Measurements from ENCODE around the gene TTBK1. TPM values are rescaled to one million over a fixed set of nuclear protein-coding genes. Genes with fewer than 3 reads are reported as not detected.
"Not testable (repeated sequence)": the region's sequence is repeated elsewhere in the genome, so short reads cannot be mapped to it uniquely, and the experiment has no call there.

Gene TTBK1
- total and polyA plus RNA-seq, 2 donors (not counting 1 experiment from before 2014, with no cell fraction given): 0.07 TPM; not detected in 1

DNA sequence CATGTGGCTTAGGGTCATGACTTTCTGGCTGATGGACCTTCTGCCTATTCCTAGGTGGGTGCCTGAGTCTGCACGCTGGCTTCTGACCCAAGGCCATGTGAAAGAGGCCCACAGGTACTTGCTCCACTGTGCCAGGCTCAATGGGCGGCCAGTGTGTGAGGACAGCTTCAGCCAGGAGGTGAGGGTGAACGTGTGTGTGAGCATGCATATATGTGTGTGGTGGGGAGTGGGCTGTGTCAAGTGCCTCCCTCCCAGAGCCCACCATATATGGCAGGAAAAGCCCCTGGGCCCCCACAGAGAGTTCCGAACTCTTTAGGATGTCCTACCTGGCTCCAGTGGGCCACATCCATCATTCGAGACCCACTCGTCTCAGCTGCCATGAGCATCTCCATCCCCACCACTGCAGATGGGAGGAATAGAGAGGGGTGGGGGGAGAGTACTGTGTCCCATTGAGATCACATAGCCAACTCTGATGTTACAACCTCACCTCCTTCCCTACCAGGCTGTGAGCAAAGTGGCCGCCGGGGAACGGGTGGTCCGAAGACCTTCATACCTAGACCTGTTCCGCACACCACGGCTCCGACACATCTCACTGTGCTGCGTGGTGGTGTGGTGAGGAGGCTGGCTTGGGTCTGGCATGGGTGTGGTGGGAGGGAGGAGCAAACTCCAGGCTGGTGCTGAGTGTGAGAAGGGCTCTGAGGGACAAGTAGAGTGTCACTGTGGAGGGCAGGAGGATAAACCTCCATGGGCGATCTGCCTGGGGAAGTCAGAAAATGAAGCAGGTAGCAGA, 58.0 kb downstream of the TTBK1 start:
- no peak overlapping the region for H3K4me3 Mint-ChIP-seq

DNA sequence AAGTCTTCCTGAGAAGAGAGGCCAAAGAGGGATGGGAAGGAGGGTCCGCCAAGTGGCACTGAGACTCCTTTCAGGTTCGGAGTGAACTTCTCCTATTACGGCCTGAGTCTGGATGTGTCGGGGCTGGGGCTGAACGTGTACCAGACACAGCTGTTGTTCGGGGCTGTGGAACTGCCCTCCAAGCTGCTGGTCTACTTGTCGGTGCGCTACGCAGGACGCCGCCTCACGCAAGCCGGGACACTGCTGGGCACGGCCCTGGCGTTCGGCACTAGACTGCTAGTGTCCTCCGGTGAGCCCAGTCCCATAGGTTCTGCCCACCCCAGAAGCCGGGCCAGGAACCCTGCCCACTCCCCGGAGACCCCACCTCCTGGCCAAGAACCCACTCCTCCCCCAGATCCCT, 58.8 kb downstream of the TTBK1 start:
- no peak for TF ChIP-seq EZH2 (IDR thresholded peaks at IDR 0.05; ENCODE audit: borderline replicate concordance, insufficient read depth, low read depth, low read length, poor library complexity, severe bottlenecking)
- TF ChIP-seq, protein P1, sequence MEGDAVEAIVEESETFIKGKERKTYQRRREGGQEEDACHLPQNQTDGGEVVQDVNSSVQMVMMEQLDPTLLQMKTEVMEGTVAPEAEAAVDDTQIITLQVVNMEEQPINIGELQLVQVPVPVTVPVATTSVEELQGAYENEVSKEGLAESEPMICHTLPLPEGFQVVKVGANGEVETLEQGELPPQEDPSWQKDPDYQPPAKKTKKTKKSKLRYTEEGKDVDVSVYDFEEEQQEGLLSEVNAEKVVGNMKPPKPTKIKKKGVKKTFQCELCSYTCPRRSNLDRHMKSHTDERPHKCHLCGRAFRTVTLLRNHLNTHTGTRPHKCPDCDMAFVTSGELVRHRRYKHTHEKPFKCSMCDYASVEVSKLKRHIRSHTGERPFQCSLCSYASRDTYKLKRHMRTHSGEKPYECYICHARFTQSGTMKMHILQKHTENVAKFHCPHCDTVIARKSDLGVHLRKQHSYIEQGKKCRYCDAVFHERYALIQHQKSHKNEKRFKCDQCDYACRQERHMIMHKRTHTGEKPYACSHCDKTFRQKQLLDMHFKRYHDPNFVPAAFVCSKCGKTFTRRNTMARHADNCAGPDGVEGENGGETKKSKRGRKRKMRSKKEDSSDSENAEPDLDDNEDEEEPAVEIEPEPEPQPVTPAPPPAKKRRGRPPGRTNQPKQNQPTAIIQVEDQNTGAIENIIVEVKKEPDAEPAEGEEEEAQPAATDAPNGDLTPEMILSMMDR (IDR thresholded peaks at IDR 0.05): no peak
- Mint-ChIP-seq H3K27me3 (peaks cover 6% of the 10 kb centered on the region), H3K9me3 (ENCODE audit: insufficient read depth) (no peaks in the 10 kb centered on the region), H3K4me3 (no peak overlapping the region), H3K4me1 (peaks cover 4% of the 10 kb centered on the region), H3K27ac (no peak overlapping the region)
- Histone ChIP-seq H4K20me1 (ENCODE audit: control insufficient read depth, insufficient read depth, low read length, poor library complexity, severe bottlenecking) (no peaks in the 10 kb centered on the region), H3K9me3 (ENCODE audit: control extremely low read depth in 1 of 3, control insufficient read depth in 2 of 3, insufficient read depth in 1 of 3, low read length in 2 of 3) (no peaks in the 10 kb centered on the region), H3K4me1 (ENCODE audit: control insufficient read depth in 2 of 2, insufficient read depth in 2 of 2, low read length in 2 of 2) (no peaks in the 10 kb centered on the region), H3K79me2 (ENCODE audit: control insufficient read depth, insufficient read depth, low read length) (no peaks in the 10 kb centered on the region), H3K36me3 (replicated peaks in 1 of 2; ENCODE audit: control extremely low read depth in 1 of 2, control insufficient read depth in 1 of 2, extremely low read depth in 1 of 2, insufficient read depth in 2 of 2, low read length in 1 of 2) (peaks cover 0 to 2% of the 10 kb centered on the region in 2 experiments), H2AFZ (ENCODE audit: insufficient read depth, low read depth, low read length, poor library complexity, severe bottlenecking) (no peak overlapping the region), H3K27ac (ENCODE audit: low read length in 2 of 2) (no peak overlapping the region), H3K4me2 (replicated peaks; ENCODE audit: low read depth, low read length, poor library complexity, severe bottlenecking) (no peak overlapping the region), H3K27me3 (replicated peaks in 1 of 4; ENCODE audit: control extremely low read depth in 1 of 4, control insufficient read depth in 3 of 4, insufficient read depth in 4 of 4, low read length in 3 of 4) (peaks cover 0 to 11% (median 0%) of the 10 kb centered on the region in 4 experiments), H3K4me3 (ENCODE audit: control extremely low read depth in 1 of 5, extremely low read depth in 1 of 5, insufficient read depth in 1 of 5, low read depth in 2 of 5, low read length in 4 of 5) (no peak overlapping the region), H3K9ac (ENCODE audit: low read length) (no peak overlapping the region)
- ATAC-seq (ENCODE audit: low read depth) (no peak), DNase-seq (no peak)
- CTCF ChIA-PET: no interaction called here
- intact Hi-C loops (cut with micrococcal nuclease): no loop called here
- WGBS (ENCODE audit: insufficient coverage): 92% methylated on average over 19 of the region's 19 CpGs
- POLR2A ChIA-PET: no interaction called here

More for the DNA sequence above, 58.0 kb downstream of the TTBK1 start:
- CTCF ChIA-PET: no interaction called here
- Histone ChIP-seq H2AFZ (ENCODE audit: insufficient read depth, low read depth, low read length, poor library complexity, severe bottlenecking) (no peak overlapping the region), H3K4me2 (replicated peaks; ENCODE audit: low read depth, low read length, poor library complexity, severe bottlenecking) (no peak overlapping the region), H3K79me2 (ENCODE audit: control insufficient read depth, insufficient read depth, low read length) (no peaks in the 10 kb centered on the region), H3K27me3 (replicated peaks in 1 of 4; ENCODE audit: control extremely low read depth in 1 of 4, control insufficient read depth in 3 of 4, insufficient read depth in 4 of 4, low read length in 3 of 4) (peaks cover 0 to 16% (median 0%) of the 10 kb centered on the region in 4 experiments), H3K9me3 (ENCODE audit: control extremely low read depth in 1 of 3, control insufficient read depth in 2 of 3, insufficient read depth in 1 of 3, low read length in 2 of 3) (no peaks in the 10 kb centered on the region), H3K4me3 (ENCODE audit: control extremely low read depth in 1 of 5, extremely low read depth in 1 of 5, insufficient read depth in 1 of 5, low read depth in 2 of 5, low read length in 4 of 5) (no peak overlapping the region), H3K27ac (ENCODE audit: low read length in 2 of 2) (no peak overlapping the region), H3K4me1 (ENCODE audit: control insufficient read depth in 2 of 2, insufficient read depth in 2 of 2, low read length in 2 of 2) (no peaks in the 10 kb centered on the region), H3K36me3 (replicated peaks in 1 of 2; ENCODE audit: control extremely low read depth in 1 of 2, control insufficient read depth in 1 of 2, extremely low read depth in 1 of 2, insufficient read depth in 2 of 2, low read length in 1 of 2) (peaks cover 0 to 2% of the 10 kb centered on the region in 2 experiments), H4K20me1 (ENCODE audit: control insufficient read depth, insufficient read depth, low read length, poor library complexity, severe bottlenecking) (no peaks in the 10 kb centered on the region), H3K9ac (ENCODE audit: low read length) (no peak overlapping the region)
- no peak overlapping the region for H3K27ac Mint-ChIP-seq
- intact Hi-C loops (cut with micrococcal nuclease): no loop called here
- POLR2A ChIA-PET: no interaction called here
- DNase-seq (no peak), ATAC-seq (ENCODE audit: low read depth) (no peak)
- WGBS (ENCODE audit: insufficient coverage): 78% methylated on average over 4 of the region's 15 CpGs
- H3K9me3 Mint-ChIP-seq (ENCODE audit: insufficient read depth): no peaks in the 10 kb centered on the region
- H3K27me3 Mint-ChIP-seq: peaks cover 14% of the 10 kb centered on the region
- peaks cover 4% of the 10 kb centered on the region for H3K4me1 Mint-ChIP-seq
- TF ChIP-seq EZH2 (IDR thresholded peaks at IDR 0.05; ENCODE audit: borderline replicate concordance, insufficient read depth, low read depth, low read length, poor library complexity, severe bottlenecking): no peak
- TF ChIP-seq, protein P1 (IDR thresholded peaks at IDR 0.05): no peak

- H3K4me3 Mint-ChIP-seq; H3K9me3 ChIP-seq (ENCODE audit: control extremely low read depth in 1 of 3, control insufficient read depth in 2 of 3, insufficient read depth in 1 of 3, low read length in 2 of 3); ATAC-seq (ENCODE audit: low read depth); H4K20me1 ChIP-seq (ENCODE audit: control insufficient read depth, insufficient read depth, low read length, poor library complexity, severe bottlenecking); H3K36me3 ChIP-seq (replicated peaks in 1 of 2; ENCODE audit: control extremely low read depth in 1 of 2, control insufficient read depth in 1 of 2, extremely low read depth in 1 of 2, insufficient read depth in 2 of 2, low read length in 1 of 2); H3K4me1 ChIP-seq (ENCODE audit: control insufficient read depth in 2 of 2, insufficient read depth in 2 of 2, low read length in 2 of 2); H3K9ac ChIP-seq (ENCODE audit: low read length); H3K4me1 Mint-ChIP-seq; POLR2A ChIA-PET; CTCF ChIA-PET; H3K27ac ChIP-seq (ENCODE audit: low read length in 2 of 2); intact Hi-C loops (cut with micrococcal nuclease); H3K4me2 ChIP-seq (replicated peaks; ENCODE audit: low read depth, low read length, poor library complexity, severe bottlenecking); DNase-seq; H3K9me3 Mint-ChIP-seq (ENCODE audit: insufficient read depth); H2AFZ ChIP-seq (ENCODE audit: insufficient read depth, low read depth, low read length, poor library complexity, severe bottlenecking); H3K27ac Mint-ChIP-seq; H3K27me3 ChIP-seq (replicated peaks in 1 of 4; ENCODE audit: control extremely low read depth in 1 of 4, control insufficient read depth in 3 of 4, insufficient read depth in 4 of 4, low read length in 3 of 4); H3K27me3 Mint-ChIP-seq; H3K79me2 ChIP-seq (ENCODE audit: control insufficient read depth, insufficient read depth, low read length); H3K4me3 ChIP-seq (ENCODE audit: control extremely low read depth in 1 of 5, extremely low read depth in 1 of 5, insufficient read depth in 1 of 5, low read depth in 2 of 5, low read length in 4 of 5): not testable (repeated sequence)
- 97% methylated on average over 5 of the region's 11 CpGs for WGBS (ENCODE audit: insufficient coverage)
These were observed 59.7 kb downstream of the TTBK1 start for GRCh38 chr6:43303006-43303405.

Measured in B cell (primary cell).